SK-N-SH treated with all-trans-retinoic acid at 6 μM for 48 hours (cell line): Measurements from ENCODE around the gene ZFAND2B.
A peak's percentile ranks its signal among the peaks of the same experiment; 100 is the strongest.
"Not testable (repeated sequence)": the region's sequence is repeated elsewhere in the genome, so short reads cannot be mapped to it uniquely, and the experiment has no call there.

Experiments used
- ATAC-seq: fragments of 200-7000 bp; cut with Tn5 transposase; 3 replicates; pipeline ENCODE4 v1.9.1; 2020; ENCODE audit warnings: mild to moderate bottlenecking, moderate library complexity
- BACH2 ChIP-seq: fragments of 250-450 bp; sonication (Bioruptor Pico); IDR thresholded peaks from 2 replicates; pipeline ENCODE4 v1.9.0; 2021; ENCODE audit warnings: mild to moderate bottlenecking, borderline replicate concordance
- CSDC2 ChIP-seq: fragments of 250-450 bp; sonication (Bioruptor Pico); IDR thresholded peaks from 2 replicates; pipeline ENCODE4 v1.5.0; 2020; ENCODE audit warnings: mild to moderate bottlenecking, moderate library complexity
- ISL1 ChIP-seq: fragments of 250-450 bp; sonication (Bioruptor Pico); IDR thresholded peaks from 2 replicates; pipeline ENCODE4 v2.1.2; 2022; ENCODE audit warnings: mild to moderate bottlenecking, moderate library complexity
- OSR1 ChIP-seq: fragments of 250-450 bp; sonication (Bioruptor Pico); IDR thresholded peaks from 2 replicates; pipeline ENCODE4 v1.8.0; 2022; ENCODE audit warnings: moderate library complexity, mild to moderate bottlenecking, inconsistent platforms
- PPARA ChIP-seq: fragments of 250-450 bp; sonication (Bioruptor Pico); IDR thresholded peaks from 2 replicates; pipeline ENCODE4 v1.5.0; 2020; ENCODE audit warnings: mild to moderate bottlenecking, borderline replicate concordance
- TCF4 ChIP-seq: fragments of 250-450 bp; sonication (Bioruptor Pico); IDR thresholded peaks from 2 replicates; pipeline ENCODE4 v1.8.0; 2021; ENCODE audit warnings: mild to moderate bottlenecking, moderate library complexity, borderline replicate concordance
- ZC3H10 ChIP-seq: fragments of 250-450 bp; sonication (Bioruptor Pico); IDR thresholded peaks from 2 replicates; pipeline ENCODE4 v1.5.1; 2021; ENCODE audit warnings: mild to moderate bottlenecking, moderate library complexity
- ZNF565 ChIP-seq: fragments of 450-650 bp; formaldehyde crosslinking; conservative IDR thresholded peaks from 2 replicates; pipeline ENCODE4 v1.5.0; 2020; ENCODE audit warnings: low read depth, mild to moderate bottlenecking, moderate library complexity
- TF ChIP-seq, protein P1 (sequence below): fragments of 250-450 bp; sonication (Bioruptor Pico); IDR thresholded peaks from 2 replicates; pipeline ENCODE4 v1.5.1; 2020; ENCODE audit warnings: low read depth, mild to moderate bottlenecking, moderate library complexity
- TF ChIP-seq, protein P2 (sequence below): fragments of 250-450 bp; sonication (Bioruptor Pico); IDR thresholded peaks from 2 replicates; pipeline ENCODE4 v1.5.0; 2020; ENCODE audit warnings: mild to moderate bottlenecking, moderate library complexity
- TF ChIP-seq, protein P3 (sequence below): fragments of 250-450 bp; sonication (Bioruptor Pico); IDR thresholded peaks from 2 replicates; pipeline ENCODE4 v1.8.0; 2020; ENCODE audit warnings: mild to moderate bottlenecking, moderate library complexity, borderline replicate concordance

The ZFAND2B gene

DNA sequence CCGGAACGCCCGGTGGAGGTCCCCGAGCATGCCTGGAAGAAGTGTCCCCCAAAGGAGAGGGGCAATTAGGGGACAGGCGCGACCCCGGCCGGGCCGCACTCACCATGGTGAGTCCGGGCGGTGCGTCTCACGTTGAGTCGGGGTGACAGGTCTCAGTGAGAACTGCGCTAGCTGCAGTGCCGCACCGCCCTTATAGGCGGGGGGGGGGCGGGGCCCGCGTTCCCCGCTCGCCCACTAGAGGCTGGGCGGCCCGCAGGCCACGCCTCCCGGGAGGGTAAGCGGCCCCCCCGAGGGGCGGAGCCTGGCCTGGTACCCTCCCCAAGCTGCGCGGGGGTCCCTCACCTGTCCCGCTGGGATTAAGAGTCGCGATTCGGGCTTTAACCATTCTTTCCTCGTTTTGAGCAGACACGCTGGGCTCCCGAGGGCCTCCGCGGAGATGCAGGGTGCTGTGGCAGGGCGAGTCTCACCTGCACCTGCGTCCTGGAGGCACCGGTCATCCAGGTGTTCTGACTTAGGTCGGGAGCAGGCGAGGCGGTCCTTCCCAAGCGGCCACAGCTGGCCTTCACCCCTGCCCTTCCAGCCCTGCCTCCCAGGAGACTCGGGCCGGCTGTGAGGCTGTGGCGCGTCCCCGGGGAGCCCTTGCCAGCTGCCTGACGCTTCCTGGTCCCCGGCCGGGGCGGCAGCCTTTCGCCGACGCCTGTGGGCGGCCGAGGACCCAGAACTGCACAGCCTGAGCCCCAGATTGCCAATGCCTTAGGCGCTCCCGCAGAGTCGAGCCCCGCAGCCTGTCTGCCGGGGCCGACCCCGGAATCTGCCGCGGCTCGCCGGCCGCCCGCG, 47.4 kb downstream of the ZFAND2B start, which contains the start of gene TUBA4A:
Gene TUBA4A (minus strand): TSS at position 166 of the 837 bp plus-strand sequence. CDS start 60 bp downstream, at position 106.
- peak; percentile 73 for ATAC-seq
- TF ChIP-seq PPARA (CRISPR knock-in tag) (no peak), OSR1 (no peak), ZNF565 (CRISPR knock-in tag) (no peak)
- TF ChIP-seq, protein P1, sequence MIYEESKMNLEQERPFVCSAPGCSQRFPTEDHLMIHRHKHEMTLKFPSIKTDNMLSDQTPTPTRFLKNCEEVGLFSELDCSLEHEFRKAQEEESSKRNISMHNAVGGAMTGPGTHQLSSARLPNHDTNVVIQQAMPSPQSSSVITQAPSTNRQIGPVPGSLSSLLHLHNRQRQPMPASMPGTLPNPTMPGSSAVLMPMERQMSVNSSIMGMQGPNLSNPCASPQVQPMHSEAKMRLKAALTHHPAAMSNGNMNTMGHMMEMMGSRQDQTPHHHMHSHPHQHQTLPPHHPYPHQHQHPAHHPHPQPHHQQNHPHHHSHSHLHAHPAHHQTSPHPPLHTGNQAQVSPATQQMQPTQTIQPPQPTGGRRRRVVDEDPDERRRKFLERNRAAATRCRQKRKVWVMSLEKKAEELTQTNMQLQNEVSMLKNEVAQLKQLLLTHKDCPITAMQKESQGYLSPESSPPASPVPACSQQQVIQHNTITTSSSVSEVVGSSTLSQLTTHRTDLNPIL (CRISPR knock-in tag): no peak
- TF ChIP-seq, protein P2, sequence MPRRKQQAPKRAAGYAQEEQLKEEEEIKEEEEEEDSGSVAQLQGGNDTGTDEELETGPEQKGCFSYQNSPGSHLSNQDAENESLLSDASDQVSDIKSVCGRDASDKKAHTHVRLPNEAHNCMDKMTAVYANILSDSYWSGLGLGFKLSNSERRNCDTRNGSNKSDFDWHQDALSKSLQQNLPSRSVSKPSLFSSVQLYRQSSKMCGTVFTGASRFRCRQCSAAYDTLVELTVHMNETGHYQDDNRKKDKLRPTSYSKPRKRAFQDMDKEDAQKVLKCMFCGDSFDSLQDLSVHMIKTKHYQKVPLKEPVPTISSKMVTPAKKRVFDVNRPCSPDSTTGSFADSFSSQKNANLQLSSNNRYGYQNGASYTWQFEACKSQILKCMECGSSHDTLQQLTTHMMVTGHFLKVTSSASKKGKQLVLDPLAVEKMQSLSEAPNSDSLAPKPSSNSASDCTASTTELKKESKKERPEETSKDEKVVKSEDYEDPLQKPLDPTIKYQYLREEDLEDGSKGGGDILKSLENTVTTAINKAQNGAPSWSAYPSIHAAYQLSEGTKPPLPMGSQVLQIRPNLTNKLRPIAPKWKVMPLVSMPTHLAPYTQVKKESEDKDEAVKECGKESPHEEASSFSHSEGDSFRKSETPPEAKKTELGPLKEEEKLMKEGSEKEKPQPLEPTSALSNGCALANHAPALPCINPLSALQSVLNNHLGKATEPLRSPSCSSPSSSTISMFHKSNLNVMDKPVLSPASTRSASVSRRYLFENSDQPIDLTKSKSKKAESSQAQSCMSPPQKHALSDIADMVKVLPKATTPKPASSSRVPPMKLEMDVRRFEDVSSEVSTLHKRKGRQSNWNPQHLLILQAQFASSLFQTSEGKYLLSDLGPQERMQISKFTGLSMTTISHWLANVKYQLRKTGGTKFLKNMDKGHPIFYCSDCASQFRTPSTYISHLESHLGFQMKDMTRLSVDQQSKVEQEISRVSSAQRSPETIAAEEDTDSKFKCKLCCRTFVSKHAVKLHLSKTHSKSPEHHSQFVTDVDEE (CRISPR knock-in tag): no peak

GRCh38 chr2:219254590-219255201, 48.1 kb downstream of the ZFAND2B start:
- TF ChIP-seq BACH2 (CRISPR knock-in tag): no peak
- TF ChIP-seq, protein P3, sequence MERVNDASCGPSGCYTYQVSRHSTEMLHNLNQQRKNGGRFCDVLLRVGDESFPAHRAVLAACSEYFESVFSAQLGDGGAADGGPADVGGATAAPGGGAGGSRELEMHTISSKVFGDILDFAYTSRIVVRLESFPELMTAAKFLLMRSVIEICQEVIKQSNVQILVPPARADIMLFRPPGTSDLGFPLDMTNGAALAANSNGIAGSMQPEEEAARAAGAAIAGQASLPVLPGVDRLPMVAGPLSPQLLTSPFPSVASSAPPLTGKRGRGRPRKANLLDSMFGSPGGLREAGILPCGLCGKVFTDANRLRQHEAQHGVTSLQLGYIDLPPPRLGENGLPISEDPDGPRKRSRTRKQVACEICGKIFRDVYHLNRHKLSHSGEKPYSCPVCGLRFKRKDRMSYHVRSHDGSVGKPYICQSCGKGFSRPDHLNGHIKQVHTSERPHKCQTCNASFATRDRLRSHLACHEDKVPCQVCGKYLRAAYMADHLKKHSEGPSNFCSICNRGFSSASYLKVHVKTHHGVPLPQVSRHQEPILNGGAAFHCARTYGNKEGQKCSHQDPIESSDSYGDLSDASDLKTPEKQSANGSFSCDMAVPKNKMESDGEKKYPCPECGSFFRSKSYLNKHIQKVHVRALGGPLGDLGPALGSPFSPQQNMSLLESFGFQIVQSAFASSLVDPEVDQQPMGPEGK (CRISPR knock-in tag): no peak
- TF ChIP-seq ZNF565 (CRISPR knock-in tag): no peak
- no peak for TF ChIP-seq ISL1 (CRISPR knock-in tag)
- no peak for TF ChIP-seq TCF4 (CRISPR knock-in tag)
- no peak for TF ChIP-seq ZC3H10
- no peak for TF ChIP-seq CSDC2 (CRISPR knock-in tag)
- no peak for TF ChIP-seq PPARA (CRISPR knock-in tag)
- TF ChIP-seq, all 23 proteins: peak for 0
- ATAC-seq: no peak

- ATAC-seq: not testable (repeated sequence)
These were observed 52.4 kb downstream of the ZFAND2B start for GRCh38 chr2:219258942-219259341.
